Measurements from ENCODE around the gene PRKACA. TPM values are rescaled to one million over a fixed set of nuclear protein-coding genes. Genes with fewer than 3 reads are reported as not detected.

Gene PRKACA
- total and polyA plus RNA-seq, 10 of the 15 experiments (the other 5 are each of a cell fraction or from before 2014, with no cell fraction given) = 0.53 to 68.5 (median 11.2) TPM

GRCh38 chr19:14152713-14153112, 35.2 kb upstream of the PRKACA start:
- ATAC-seq (no peak), DNase-seq (ENCODE audit: low read depth, low spot score) (no peak), FAIRE-seq (no peak)
- TF ChIP-seq HDAC2 (IDR thresholded peaks at IDR 0.05) (no peak), ZNF24 (IDR thresholded peaks at IDR 0.05) (no peak), PAX8 (IDR thresholded peaks at IDR 0.05) (no peak), BCLAF1 (IDR thresholded peaks at IDR 0.05) (no peak), SP1 (IDR thresholded peaks at IDR 0.05; ENCODE audit: low read depth, low read length) (no peak), PRDM15 (CRISPR knock-in tag; IDR thresholded peaks at IDR 0.05) (no peak), YY1 (IDR thresholded peaks at IDR 0.05; ENCODE audit: low read depth, low read length) (no peak), SUZ12 (IDR thresholded peaks at IDR 0.05; ENCODE audit: unreplicated experiment) (no peak), NR2C1 (IDR thresholded peaks at IDR 0.05) (no peak), ZBTB4 (CRISPR knock-in tag; IDR thresholded peaks at IDR 0.05) (no peak), ZNF274 (IDR thresholded peaks at IDR 0.05; ENCODE audit: insufficient read depth, insufficient read length) (no peak)
- no peaks in the 10 kb centered on the region for H3K79me2 ChIP-seq (ENCODE audit: control insufficient read depth, insufficient read depth, low read length)
- intact Hi-C loops (cut with micrococcal nuclease; ENCODE audit: unreplicated experiment) (no loop called here), in situ Hi-C loops (cut with MboI) (no loop called here)
- BruUV-seq (replicated peaks) = no TSS peak
- peaks cover 6% of the 10 kb centered on the region; the same call in 1 of the 2 replicates for H3K4me1 ChIP-seq (ENCODE audit: control insufficient read depth, insufficient read depth, low read length)
- no peaks in the 10 kb centered on the region for H3K36me3 ChIP-seq (ENCODE audit: control insufficient read depth in 2 of 2, insufficient read depth in 2 of 2, low read length in 1 of 2)
- no peaks in the 10 kb centered on the region for H3K27me3 ChIP-seq (replicated peaks in 1 of 2; ENCODE audit: control insufficient read depth in 2 of 2, insufficient read depth in 2 of 2, low read length in 1 of 2)
- ChIA-PET SMC1A (ENCODE audit: uncharacterized antibody, unreplicated experiment) (interaction anchor here (1.1 kb wide), 1 partner anchor 16 kb away, joined by 3 read pairs; the partner anchor contains the start of gene ASF1B), RAD21 (ENCODE audit: unreplicated experiment) (no interaction called here), POLR2A (no interaction called here), CTCF (no interaction called here)
- no peak overlapping the region for H3K4me2 ChIP-seq (ENCODE audit: control insufficient read depth, insufficient read depth)
- H3K4me3 ChIP-seq = no peak overlapping the region
- H2AFZ ChIP-seq (ENCODE audit: control insufficient read depth, low read depth, low read length) = no peak overlapping the region
- H3K9ac ChIP-seq (ENCODE audit: control insufficient read depth, insufficient read depth, low read length) = no peak overlapping the region
- no peak overlapping the region for H3K27ac ChIP-seq (ENCODE audit: control insufficient read depth, insufficient read depth)
- no peaks in the 10 kb centered on the region for H3K9me3 ChIP-seq (replicated peaks; ENCODE audit: control insufficient read depth, insufficient read depth, low read length)
- H4K20me1 ChIP-seq (ENCODE audit: control insufficient read depth, insufficient read depth) = no peaks in the 10 kb centered on the region
- WGBS (ENCODE audit: insufficient coverage, insufficient replicate concordance, low lambda C conversion rate, missing lambda C conversion rate) = 98% methylated on average over 12 of the region's 12 CpGs

Measured in GM12878 (cell line).